HG02840 (cell line): Measurements from ENCODE around the gene PLCXD1.

Experiments used
- ATAC-seq: cut with Tn5 transposase; IDR thresholded peaks from one replicate; pipeline ENCODE4 v1.9.1; 2021; ENCODE audit warnings: mild to moderate bottlenecking, moderate library complexity, moderate number of reproducible peaks; ENCODE audit not compliant: unreplicated experiment, low FRiP score

The PLCXD1 gene

DNA sequence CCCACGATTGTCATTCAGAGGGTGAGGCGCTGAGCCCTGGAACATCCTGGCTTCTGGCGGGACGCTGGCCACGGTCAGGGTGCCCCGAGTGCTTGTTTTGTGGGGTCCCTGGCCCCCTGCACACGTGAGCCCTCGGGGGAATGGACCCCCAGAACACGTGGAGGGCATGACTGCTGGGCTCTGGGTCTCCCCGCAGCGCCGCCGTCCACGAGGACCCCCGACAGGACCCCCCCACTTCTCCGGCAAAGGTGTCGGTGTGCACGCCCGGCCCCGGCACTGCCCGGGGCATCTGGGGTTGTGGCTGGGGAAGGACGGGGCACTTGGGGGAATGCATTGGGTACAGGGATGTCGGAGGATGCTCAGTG is 51.3 kb downstream of the PLCXD1 start:
- no peak for ATAC-seq

- ATAC-seq: no peak
Observed at GRCh38 chrX:332916-333610, 51.9 kb downstream of the PLCXD1 start.

- no peak for ATAC-seq
Observed at GRCh38 chrX:333611-334311, 52.6 kb downstream of the PLCXD1 start.

GRCh38 chrX:334331-334891 is 53.2 kb downstream of the PLCXD1 start:
- no peak for ATAC-seq

DNA sequence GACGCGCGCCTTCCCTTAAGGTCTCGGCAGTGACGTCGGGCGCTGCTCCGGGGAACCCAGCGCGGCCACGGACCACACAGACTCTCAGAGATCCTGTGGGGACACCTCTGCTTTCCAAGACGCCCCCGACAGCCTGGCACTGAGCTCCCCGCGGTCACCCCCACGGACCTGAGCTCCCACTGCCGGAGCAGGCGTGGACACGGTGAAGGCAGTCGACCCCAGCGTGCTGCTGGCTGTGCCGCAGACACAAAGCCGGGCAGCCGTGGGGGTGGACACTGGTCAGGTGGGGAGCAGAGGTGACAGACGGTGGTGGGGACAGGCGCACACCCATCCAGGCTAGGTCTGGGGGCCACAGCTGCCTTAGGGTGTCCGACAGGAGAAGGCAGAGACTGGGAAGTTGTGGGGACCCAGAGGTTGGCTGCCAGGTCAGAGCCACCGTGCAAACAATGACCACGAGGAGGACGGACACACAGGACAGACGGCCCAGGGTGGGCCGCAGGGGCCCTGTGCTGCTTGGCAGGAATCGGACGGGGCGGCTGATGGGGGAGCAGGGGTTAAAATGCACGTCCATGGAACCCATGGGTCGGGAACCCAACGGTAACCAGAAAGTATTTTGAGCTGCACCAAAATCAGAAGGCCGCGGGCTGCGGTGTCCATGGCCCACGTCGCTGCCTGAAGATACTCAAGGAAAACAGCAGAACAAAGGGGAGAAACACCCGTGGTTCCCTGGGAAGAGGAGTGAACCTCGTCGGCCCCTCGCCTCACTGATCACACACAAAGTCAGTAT is 54.0 kb downstream of the PLCXD1 start:
- no peak for ATAC-seq

GRCh38 chrX:335758-336155 is 54.6 kb downstream of the PLCXD1 start:
- no peak for ATAC-seq

DNA sequence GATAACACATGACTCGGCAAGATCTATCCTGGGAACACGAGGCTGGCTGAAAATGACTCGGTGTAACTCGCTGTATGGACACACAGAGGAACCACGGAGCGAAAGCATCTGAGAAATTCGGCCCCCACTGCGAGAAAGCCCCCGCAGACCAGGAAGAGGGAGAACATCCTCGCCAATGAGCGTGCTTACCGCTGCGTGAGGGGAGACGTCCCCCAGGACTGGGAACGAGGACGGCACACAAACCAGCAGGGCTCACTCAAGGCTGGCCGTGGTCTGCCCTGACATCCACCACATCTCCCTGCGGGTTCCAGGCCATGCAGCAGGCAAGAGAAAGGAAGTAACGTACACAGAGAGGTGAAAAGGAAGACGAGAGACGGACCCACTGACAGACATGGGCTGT is 55.0 kb downstream of the PLCXD1 start:
- ATAC-seq: no peak

DNA sequence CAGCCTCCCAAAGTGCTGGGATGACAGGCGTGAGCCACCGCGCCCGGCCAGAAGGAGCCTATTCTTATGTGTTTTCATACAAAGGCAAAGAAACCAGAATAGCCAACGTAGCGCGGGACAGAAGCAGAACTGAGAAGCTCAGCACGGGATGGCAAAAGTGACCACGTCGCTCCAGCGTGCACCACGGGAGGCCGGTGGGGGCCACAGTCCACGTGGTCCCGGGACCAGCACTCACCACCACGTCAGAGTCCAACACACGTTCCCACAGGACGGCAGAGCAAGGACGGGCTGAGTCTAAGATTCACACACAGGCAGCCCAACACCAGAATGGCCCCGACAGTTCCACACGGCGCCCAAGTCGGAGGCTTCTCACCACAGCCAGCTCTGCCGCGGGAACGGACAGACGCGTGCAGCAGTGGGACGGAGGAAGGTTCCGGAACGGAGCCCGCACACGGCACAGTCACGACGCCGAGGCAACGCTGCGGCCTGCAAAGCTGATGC is 56.2 kb downstream of the PLCXD1 start:
- ATAC-seq: no peak

DNA sequence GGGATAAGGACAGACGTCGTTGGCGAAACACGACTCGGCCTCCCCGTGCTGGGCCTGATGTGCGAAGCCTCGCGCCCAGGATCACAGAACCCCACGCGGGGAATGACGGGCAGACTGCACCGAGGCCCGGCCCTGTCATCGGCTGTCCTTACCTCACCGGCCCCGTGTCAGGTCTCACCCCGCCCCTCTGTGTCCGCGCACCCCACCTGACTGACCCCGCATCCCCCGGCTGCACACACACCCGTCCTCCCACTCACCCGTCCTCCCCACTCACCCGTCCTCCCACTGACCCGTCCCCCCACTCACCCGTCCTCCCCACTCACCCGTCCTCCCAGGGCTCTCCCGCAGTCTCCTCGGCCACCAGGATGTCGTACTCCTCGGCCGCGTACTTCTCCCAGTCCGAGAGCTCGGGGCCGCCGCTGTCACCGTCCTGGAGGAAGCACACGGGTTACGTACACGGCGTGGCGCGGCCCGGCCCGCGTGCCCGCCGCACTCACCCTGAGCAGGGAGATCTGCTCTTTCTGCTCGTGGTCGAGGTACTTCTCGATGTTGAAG is 57.2 kb downstream of the PLCXD1 start:
- no peak for ATAC-seq

GRCh38 chrX:338836-339400 is 57.7 kb downstream of the PLCXD1 start:
- no peak for ATAC-seq

DNA sequence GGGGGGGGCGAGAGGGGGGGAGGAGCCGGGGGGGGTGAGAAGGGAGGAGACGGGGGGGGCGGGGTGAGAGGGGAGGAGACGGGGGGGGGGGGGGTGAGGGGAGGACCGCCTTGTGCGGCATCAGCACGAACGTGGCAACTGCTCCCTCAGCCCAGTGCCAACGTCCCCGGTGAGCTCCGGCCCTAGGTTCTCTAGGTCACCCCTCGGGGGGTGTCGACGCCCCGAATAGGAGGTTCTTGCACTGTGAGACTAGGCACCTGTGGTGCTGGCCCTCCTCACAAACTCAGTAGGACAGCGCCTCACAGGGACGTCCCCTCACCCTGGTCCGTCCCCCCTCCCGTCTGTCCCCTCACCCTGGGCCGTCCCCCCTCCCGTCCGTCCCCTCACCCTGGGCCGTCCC is 58.9 kb downstream of the PLCXD1 start:
- ATAC-seq: no peak

DNA sequence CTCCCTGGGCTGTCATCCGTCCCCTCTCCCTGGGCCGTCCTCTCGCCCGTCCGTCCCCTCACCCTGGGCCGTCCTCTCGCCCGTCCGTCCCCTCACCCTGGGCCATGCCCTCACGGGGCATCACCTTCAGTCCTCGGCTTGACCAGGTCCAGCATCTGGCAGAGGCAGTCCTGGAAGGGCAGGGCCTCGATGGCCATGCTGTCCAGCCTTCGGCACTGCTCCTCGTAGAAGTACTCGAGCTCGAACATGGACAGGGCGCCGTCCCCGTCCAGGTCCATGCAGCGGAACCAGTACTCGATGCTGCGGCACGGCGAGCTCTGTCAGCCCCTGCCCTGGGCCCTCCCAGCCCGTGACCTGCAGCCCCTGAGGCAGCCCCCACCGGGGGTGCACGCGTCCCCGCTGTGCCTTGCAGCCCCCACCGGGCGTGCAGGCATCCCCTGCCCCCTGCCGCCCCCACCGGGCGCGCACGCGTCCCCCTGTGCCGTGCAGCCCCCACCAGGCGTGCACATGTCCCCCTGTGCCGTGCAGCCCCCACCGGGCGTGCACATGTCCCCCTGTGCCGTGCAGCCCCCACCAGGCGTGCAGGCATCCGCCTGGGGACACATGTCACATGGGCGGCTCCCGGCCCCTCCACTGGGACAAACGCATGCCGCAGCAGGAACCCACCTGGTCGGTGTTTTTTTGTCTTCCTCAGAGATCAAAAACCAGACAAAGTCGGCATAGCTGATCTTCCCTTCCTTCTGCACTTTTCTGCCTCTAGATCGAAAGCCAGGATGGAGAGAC is 59.7 kb downstream of the PLCXD1 start:
- no peak for ATAC-seq

GRCh38 chrX:341541-342101 is 60.4 kb downstream of the PLCXD1 start:
- ATAC-seq: no peak

DNA sequence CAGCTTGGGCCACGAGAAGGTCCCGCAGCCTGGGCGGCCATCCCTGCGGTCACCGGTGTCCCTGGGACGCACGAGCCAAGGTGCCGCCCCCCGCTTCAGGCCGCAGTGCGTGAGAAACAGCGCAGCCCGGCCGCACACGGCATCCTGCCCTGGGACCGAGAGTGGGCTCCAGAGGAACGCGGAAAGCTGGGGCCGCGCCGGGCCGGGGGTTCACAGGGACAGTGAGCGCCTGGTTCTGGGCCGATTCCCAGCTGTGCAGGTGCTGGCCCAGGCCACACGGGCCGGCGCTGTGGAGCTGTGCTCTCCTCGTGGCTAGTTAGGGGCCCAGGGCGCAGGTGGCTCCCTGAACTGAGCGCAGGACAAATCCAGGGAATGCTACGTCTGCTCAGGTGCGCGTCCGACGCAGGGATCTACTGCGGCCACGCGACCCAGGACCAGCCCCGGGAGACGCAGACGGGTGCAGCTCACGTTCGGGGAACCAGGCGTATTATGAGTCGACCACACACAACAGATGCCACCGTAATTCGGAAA is 63.3 kb downstream of the PLCXD1 start:
- ATAC-seq: no peak

DNA sequence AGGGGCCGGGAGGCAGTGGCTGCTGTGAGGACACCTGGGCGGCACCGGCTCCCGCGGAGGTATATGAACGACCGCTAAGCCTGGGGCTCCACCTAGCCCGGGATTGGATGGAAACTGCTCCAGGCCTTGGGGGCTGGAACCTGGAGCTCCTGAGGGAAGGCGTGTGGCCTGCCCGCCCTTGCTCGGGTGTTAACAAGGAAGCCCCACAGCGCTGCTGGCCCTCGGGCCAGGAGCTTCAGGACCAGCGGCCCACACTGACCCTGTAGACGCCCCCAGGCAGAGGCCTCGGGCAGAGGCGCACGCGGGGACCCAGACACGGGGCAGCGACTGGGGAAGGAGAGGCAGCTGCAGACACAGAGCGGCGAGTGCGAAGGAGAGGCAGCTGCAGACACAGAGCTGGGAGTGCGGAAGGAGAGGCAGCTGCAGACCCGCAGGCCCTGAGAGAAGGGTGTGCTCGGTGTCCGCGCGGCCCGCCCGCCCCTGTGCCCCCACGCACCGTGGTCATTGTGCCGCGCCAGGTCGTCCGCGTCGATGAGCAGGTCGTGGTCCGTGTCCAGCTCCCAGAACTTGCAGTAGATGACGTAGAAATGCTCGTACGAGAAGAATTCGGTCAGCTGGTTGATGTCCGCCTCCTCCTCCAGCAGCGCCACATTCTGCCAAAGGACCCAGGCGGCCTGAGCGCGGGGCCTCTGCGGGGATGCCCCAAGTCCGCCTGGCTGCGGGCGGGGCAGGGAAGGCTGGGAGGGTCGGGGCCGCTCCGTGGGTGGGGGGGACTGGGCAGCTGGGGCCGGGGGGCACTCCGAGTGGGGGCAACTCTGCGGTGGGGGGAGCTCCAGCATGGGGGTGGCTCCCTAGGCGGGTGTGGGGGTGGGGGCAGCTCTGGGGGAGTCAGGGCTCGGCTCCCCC is 64.1 kb downstream of the PLCXD1 start:
- ATAC-seq: no peak

DNA sequence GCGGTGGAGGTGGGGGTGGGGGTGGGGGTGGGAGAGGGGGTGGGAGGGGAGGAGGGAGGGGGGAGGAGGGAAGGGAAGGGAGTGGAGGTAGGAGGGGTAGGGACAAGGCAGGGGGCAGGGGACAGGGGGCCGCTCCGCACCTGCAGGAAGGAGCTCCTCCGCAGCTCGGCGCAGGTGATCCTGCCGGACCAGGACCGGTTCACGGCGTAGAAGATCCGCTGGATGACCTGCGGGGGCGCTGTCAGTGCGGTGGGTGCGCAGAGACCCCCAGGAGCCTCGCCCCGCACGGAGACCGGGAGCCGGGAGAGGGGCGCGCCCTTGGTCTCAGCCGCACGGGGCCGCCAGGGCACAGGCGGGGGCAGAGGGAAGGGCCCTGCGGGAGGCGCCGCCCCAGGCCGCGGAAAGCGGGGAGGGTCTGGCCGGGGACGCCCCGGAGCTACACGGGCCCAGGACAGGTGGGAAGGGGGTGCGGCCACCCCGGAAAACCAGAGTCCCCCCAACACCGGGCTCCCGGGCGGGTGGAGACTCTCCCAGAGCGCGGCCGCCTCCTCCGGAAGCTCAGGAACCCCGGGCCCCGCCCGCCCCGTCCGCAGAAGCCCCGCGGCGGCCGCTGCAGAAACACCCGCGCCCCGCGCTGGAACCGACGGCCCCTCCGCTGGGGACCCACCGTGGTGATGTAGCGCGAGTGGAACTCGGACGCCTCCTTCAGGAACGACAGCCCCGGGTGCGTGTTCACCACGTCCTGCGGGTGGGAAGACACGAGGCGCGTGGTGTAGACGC is 65.0 kb downstream of the PLCXD1 start:
- no peak for ATAC-seq

DNA sequence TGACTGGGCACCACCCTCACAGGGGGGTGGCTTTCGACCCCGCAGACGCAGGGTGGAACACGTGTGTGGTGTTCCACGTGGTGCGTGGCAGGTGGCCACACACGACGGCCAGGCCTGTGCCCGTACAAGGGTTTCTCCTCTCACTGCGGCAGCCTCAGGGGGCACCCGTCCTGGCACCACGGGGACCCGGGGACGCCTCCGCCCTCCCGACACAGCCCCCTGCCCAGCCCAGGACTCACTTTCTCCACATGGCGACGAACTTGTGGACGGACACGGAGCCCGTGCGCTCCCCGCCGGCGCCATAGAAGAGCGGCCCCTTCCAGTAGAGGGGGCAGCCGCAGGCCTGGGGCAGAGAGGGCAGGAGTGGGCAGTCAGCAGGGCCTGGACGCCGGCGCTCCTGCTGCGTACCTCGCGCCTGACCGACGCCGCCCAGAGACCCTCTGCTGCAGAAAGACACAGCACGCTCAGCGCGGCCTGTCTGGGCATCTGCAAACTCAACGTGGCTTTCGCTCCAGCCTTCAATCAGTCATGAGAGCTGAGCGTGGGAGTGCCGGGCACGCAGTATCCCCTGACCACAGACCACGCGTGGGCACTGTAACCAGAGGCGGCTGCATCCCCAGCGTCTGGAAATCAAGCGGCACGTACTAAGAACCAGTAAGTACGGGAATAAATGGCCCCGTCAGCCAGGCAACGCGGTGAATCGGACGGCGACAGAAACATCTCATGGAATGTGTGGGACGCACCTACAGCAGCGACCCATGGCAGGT is 66.4 kb downstream of the PLCXD1 start:
- no peak for ATAC-seq
